Hematopoietic multipotent progenitor cell treated with erythropoietin and hydrocortisone succinate and interleukin-3 and kit ligand, for 15 days (in vitro differentiated cells): ENCODE results near the gene SCARF1.

Source experiments
- DNase-seq: peaks from one replicate; pipeline ENCODE4 v3.0.0-alpha.2; 2015; ENCODE audit warnings: low spot score

Gene SCARF1

DNA sequence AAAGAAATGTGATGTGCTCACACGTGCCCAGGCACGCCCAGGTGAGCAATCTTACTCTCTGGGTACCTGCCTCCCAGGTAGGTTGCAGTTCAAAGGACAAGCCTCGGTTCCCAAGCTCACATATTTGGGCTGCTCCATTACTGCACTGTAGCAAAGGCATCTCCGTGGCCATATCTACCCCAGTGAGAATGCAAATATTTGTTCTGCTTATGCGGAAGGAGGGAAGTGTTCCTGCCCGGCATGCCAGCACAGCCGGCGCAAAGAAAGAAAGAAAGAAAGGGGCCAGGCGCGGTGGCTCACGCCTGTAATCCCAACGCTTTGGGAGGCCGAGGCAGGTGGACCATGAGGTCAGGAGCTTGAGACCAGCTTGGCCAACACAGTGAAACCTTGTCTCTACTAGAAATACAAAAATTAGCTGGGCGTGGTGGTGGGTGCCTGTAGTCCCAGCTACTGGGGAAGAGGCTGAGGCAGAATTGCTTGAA, 47.6 kb downstream of the SCARF1 start:
- DNase-seq, result no peak

GRCh38 chr17:1593630-1593931, 52.0 kb downstream of the SCARF1 start:
- DNase-seq, result no peak

DNA sequence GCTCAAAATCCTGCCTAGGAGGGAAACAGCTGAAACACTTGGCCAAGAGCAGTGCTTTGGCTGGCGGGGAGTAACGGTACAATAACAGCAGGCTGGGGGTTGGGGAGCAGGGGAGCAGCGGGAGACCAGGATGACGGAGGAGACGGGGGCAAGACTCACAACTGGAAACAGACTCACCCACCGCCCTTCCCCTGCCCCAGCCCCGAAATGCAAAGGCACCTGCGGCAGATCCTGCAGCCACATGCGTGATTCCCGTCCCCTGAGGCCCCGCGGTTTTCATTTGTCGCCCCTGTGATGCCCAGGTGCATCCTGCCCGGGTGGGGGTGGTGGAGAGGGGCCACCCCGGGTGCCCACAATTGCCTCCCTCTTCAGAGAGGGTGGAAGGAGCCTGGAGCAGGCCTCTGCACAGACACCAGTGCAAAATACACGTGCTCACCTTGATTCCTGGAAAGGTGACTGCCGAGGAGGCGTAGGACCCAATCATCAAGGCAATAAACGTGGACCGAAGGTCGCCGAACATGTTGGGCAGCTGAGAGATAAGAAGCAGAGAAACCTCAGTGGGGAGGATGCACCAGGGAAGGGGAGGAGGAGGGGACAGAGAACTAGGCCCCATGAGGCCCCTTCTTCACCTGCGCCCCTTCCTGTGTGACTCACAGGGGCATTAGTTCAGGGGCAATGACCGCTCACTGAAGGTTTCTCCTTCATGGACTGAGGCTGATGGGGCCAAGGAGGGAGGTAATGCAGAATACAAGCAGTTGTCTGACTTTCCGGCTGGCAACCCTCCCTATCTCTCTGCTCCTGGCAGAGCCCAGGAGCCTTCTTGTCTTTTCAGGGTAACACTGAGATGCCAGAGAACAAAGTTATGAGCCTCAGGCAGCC, 52.5 kb downstream of the SCARF1 start:
- DNase-seq, result no peak

- DNase-seq, result no peak
These were observed 54.0 kb downstream of the SCARF1 start for GRCh38 chr17:1591474-1592090.

- no peak for DNase-seq
These were observed 54.6 kb downstream of the SCARF1 start for GRCh38 chr17:1590747-1591473.

DNA sequence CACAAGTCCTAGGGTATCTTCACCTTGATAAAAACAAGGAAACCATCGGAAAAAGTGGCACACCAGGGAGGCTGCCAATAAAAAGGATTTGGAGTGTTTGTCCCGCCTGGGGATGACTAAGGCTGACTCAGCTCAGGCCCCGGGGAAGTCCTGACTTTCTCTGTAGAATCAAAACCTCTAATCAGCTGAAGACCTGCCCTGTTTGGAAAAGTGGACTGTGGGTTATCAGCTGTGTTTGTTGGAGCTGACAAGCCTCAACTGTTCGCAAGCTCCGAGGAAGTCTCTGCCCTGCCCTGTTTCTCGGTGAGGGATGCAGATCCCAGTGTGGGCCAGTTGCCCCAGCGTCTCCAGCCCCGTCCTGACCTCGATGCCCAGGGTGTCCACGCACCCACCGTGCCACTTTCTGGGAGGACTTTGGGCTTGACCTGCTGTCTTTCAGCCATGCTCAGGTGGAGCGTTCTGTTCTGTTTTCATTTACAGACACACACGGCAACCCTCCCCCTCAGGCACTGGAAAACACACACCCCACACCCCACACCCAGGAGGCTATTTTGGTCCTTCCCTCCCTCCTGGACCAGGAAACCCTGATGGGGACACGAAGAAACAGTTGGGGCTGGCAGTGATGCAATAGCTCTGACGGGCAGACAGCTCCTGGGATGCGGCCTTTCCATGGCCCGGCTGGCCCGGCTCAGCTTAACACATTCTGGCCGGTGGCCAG, 55.3 kb downstream of the SCARF1 start:
- peak; percentile 49 for DNase-seq

DNA sequence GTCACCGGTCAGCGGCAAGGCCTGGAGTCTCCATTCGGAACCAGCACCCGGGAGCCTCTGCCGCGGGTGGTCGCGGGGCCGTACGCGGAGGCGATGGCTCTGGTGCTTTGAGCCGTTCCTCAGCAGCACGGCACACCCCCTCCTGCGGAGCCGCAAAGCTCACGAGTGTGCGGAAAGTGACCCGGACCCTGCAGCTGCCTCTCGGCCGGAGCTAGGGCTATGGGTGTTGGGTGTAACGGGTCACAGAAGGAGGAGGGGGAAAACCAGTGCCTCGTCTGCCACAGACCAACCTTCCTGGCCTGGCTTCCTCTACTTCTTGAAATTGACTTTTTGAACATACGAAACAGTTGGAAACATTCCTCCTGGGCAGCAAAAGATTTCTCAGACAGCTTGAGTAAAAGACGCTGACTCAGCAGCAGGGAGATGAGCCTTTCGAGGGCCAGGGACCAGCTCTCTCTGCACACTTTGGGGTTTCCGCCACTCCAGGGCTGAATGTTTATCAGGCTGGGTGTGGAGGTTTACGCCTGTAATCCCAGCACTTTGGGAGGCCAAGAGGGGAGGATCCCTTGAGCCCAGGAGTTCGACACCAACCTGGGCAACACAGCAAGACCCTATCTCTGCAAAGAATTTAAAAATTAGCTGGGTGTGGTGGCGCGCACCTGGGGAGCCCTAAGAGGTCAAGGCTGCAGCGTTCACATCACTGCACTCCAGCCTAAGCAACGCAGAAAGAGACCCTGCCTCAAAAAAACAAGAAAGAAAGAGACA, 56.5 kb downstream of the SCARF1 start:
- DNase-seq, result no peak

GRCh38 chr17:1584167-1584566, 61.4 kb downstream of the SCARF1 start:
- no peak for DNase-seq
